ENCODE results near the gene MYH14. TPM values are rescaled to one million over a fixed set of nuclear protein-coding genes. Genes with fewer than 3 reads are reported as not detected.

Gene MYH14
- total and polyA plus RNA-seq, 2 of the 13 experiments (the other 11 are each of a cell fraction or from before 2014, with no cell fraction given): 5.5 to 5.8 TPM

DNA sequence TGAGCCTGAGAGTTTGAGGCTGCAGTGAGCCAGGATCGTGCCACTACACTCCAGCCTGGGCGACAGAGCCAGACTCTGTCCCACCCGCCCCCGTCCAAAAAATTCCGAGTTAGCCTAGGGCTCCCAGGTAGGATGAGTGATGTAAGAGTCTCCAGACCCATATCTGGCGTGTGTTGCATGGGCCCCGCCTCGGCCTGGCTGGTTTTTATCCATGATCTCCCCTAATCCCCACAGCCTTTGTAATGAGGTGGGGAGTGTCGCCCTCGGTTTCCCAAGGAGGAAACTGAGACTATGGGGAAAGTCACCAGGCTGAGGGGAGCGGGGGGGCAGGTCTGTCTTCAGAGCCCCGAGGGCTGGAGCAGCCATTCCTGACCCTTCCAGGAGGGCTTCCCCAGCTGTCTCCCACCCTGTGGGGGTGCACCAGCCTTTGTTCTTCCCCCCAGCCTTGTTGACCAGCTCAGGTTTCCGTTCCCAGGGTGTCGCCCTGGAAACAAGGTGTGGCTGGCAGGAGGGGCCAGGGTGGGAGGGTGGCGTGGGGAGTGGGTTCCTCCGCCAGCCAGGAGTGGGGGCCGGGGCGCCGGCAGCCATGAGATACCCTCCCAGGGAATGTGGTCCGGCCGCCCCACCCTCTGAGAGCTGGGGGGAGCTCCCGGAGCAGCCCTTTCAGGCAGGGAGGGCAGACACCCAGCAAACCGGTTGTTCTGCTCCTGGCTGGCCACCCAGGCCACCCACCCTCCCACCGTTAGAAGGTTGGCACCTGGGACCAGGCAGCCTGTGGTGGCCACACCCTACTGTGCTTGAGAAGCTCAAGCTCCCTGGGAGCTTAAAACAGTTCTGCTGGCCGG is 11.5 kb downstream of the MYH14 start (continued):
- TF ChIP-seq, protein P1, sequence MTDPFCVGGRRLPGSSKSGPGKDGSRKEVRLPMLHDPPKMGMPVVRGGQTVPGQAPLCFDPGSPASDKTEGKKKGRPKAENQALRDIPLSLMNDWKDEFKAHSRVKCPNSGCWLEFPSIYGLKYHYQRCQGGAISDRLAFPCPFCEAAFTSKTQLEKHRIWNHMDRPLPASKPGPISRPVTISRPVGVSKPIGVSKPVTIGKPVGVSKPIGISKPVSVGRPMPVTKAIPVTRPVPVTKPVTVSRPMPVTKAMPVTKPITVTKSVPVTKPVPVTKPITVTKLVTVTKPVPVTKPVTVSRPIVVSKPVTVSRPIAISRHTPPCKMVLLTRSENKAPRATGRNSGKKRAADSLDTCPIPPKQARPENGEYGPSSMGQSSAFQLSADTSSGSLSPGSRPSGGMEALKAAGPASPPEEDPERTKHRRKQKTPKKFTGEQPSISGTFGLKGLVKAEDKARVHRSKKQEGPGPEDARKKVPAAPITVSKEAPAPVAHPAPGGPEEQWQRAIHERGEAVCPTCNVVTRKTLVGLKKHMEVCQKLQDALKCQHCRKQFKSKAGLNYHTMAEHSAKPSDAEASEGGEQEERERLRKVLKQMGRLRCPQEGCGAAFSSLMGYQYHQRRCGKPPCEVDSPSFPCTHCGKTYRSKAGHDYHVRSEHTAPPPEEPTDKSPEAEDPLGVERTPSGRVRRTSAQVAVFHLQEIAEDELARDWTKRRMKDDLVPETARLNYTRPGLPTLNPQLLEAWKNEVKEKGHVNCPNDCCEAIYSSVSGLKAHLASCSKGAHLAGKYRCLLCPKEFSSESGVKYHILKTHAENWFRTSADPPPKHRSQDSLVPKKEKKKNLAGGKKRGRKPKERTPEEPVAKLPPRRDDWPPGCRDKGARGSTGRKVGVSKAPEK (CRISPR knock-in tag; IDR thresholded peaks at IDR 0.05; ENCODE audit: borderline replicate concordance): no peak
- TF ChIP-seq DMAP1 (CRISPR knock-in tag; IDR thresholded peaks at IDR 0.05): no peak
- no peak for TF ChIP-seq ZFP36 (IDR thresholded peaks at IDR 0.05; ENCODE audit: borderline replicate concordance, low read depth, low read length, partially characterized antibody)
- no peak for TF ChIP-seq ZFYVE20 (CRISPR knock-in tag; IDR thresholded peaks at IDR 0.05; ENCODE audit: borderline replicate concordance, low read depth)
- TF ChIP-seq, protein P2, sequence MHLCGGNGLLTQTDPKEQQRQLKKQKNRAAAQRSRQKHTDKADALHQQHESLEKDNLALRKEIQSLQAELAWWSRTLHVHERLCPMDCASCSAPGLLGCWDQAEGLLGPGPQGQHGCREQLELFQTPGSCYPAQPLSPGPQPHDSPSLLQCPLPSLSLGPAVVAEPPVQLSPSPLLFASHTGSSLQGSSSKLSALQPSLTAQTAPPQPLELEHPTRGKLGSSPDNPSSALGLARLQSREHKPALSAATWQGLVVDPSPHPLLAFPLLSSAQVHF (CRISPR knock-in tag; IDR thresholded peaks at IDR 0.05): no peak
- TF ChIP-seq, protein P3, sequence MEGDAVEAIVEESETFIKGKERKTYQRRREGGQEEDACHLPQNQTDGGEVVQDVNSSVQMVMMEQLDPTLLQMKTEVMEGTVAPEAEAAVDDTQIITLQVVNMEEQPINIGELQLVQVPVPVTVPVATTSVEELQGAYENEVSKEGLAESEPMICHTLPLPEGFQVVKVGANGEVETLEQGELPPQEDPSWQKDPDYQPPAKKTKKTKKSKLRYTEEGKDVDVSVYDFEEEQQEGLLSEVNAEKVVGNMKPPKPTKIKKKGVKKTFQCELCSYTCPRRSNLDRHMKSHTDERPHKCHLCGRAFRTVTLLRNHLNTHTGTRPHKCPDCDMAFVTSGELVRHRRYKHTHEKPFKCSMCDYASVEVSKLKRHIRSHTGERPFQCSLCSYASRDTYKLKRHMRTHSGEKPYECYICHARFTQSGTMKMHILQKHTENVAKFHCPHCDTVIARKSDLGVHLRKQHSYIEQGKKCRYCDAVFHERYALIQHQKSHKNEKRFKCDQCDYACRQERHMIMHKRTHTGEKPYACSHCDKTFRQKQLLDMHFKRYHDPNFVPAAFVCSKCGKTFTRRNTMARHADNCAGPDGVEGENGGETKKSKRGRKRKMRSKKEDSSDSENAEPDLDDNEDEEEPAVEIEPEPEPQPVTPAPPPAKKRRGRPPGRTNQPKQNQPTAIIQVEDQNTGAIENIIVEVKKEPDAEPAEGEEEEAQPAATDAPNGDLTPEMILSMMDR (CRISPR knock-in tag; IDR thresholded peaks at IDR 0.05): no peak
- no peak for TF ChIP-seq XRCC5 (optimal IDR thresholded peaks at IDR 0.05; ENCODE audit: low read length)
- no peak for TF ChIP-seq ZNF83 (CRISPR knock-in tag; IDR thresholded peaks at IDR 0.05; ENCODE audit: borderline replicate concordance)
- no peak for TF ChIP-seq ZNF652 (CRISPR knock-in tag; IDR thresholded peaks at IDR 0.05; ENCODE audit: borderline replicate concordance, low read depth)
- TF ChIP-seq, protein P4, sequence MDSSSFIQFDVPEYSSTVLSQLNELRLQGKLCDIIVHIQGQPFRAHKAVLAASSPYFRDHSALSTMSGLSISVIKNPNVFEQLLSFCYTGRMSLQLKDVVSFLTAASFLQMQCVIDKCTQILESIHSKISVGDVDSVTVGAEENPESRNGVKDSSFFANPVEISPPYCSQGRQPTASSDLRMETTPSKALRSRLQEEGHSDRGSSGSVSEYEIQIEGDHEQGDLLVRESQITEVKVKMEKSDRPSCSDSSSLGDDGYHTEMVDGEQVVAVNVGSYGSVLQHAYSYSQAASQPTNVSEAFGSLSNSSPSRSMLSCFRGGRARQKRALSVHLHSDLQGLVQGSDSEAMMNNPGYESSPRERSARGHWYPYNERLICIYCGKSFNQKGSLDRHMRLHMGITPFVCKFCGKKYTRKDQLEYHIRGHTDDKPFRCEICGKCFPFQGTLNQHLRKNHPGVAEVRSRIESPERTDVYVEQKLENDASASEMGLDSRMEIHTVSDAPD (CRISPR knock-in tag; IDR thresholded peaks at IDR 0.05): no peak
- no peak for TF ChIP-seq ZNF30 (CRISPR knock-in tag; IDR thresholded peaks at IDR 0.05)
- no peak for TF ChIP-seq RBM39 (IDR thresholded peaks at IDR 0.05; ENCODE audit: low read depth, low read length, poor library complexity, severe bottlenecking)
- TF ChIP-seq, protein P5, sequence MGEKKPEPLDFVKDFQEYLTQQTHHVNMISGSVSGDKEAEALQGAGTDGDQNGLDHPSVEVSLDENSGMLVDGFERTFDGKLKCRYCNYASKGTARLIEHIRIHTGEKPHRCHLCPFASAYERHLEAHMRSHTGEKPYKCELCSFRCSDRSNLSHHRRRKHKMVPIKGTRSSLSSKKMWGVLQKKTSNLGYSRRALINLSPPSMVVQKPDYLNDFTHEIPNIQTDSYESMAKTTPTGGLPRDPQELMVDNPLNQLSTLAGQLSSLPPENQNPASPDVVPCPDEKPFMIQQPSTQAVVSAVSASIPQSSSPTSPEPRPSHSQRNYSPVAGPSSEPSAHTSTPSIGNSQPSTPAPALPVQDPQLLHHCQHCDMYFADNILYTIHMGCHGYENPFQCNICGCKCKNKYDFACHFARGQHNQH (CRISPR knock-in tag; IDR thresholded peaks at IDR 0.05): no peak
- TF ChIP-seq, protein P6, sequence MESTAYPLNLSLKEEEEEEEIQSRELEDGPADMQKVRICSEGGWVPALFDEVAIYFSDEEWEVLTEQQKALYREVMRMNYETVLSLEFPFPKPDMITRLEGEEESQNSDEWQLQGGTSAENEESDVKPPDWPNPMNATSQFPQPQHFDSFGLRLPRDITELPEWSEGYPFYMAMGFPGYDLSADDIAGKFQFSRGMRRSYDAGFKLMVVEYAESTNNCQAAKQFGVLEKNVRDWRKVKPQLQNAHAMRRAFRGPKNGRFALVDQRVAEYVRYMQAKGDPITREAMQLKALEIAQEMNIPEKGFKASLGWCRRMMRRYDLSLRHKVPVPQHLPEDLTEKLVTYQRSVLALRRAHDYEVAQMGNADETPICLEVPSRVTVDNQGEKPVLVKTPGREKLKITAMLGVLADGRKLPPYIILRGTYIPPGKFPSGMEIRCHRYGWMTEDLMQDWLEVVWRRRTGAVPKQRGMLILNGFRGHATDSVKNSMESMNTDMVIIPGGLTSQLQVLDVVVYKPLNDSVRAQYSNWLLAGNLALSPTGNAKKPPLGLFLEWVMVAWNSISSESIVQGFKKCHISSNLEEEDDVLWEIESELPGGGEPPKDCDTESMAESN (CRISPR knock-in tag; conservative IDR thresholded peaks at IDR 0.05): no peak
